PC-9 (cell line): Measurements from ENCODE around the gene RILP. TPM values are rescaled to one million over a fixed set of nuclear protein-coding genes. Genes with fewer than 3 reads are reported as not detected.

Experiments used
- BruUV-seq: library from RNA; stranded (reverse); fragments of 400-500 nt; replicated peaks from 2 replicates; lab custom pipeline; 2021; lab: Mats Ljungman, UMichigan
- CTCF ChIA-PET: fragments of 300-600 bp; sonication (Branson Sonifier 250); formaldehyde crosslinking; loops from one replicate; lab custom pipeline; 2022; ENCODE audit warnings: antibody characterized with exemption; lab: Charles Lee
- POLR2A ChIA-PET: fragments of 300-600 bp; sonication (Branson Sonifier 250); formaldehyde crosslinking; loops from one replicate; lab custom pipeline; 2022; ENCODE audit warnings: antibody characterized with exemption; ENCODE audit not compliant: unreplicated experiment; lab: Charles Lee
- DNase-seq, 2 experiments: peaks; one replicate each; pipeline versions ENCODE4 v3.0.0 to v3.0.0-alpha.2; 2015 to 2022; ENCODE audit warnings: mixed read lengths in 1 of 2
- H2AFZ ChIP-seq: fragments of 200-600 bp; sonication (generic); 2 replicates; pipeline ENCODE4 v1.8.1; 2017; ENCODE audit warnings: antibody characterized with exemption
- H3F3A ChIP-seq: fragments of 200-600 bp; sonication (generic); 2 replicates; pipeline ENCODE4 v1.8.1; 2017; ENCODE audit warnings: antibody characterized with exemption, mild to moderate bottlenecking, low read depth; ENCODE audit not compliant: insufficient read depth
- H3K27ac ChIP-seq: fragments of 200-600 bp; sonication (generic); 2 replicates; pipeline ENCODE4 v1.6.1; 2016; ENCODE audit warnings: mixed run types
- H3K27me3 ChIP-seq: fragments of 200-600 bp; sonication (generic); 2 replicates; pipeline ENCODE4 v1.6.1; 2016; ENCODE audit warnings: low read depth, mixed run types; ENCODE audit not compliant: insufficient read depth
- H3K36me3 ChIP-seq: fragments of 200-600 bp; sonication (generic); 2 replicates; pipeline ENCODE4 v1.6.1; 2016; ENCODE audit warnings: low read depth, mixed run types
- H3K4me1 ChIP-seq: fragments of 200-600 bp; sonication (generic); replicated peaks from 2 replicates; pipeline ENCODE4 v1.6.1; 2016; ENCODE audit warnings: mixed run types; ENCODE audit not compliant: insufficient read depth
- H3K4me2 ChIP-seq: fragments of 200-600 bp; sonication (generic); 2 replicates; pipeline ENCODE4 v1.6.1; 2017; ENCODE audit warnings: mixed run types
- H3K4me3 ChIP-seq: fragments of 200-600 bp; sonication (generic); 2 replicates; pipeline ENCODE4 v1.6.1; 2016; ENCODE audit warnings: mixed run types
- H3K79me2 ChIP-seq: fragments of 200-600 bp; sonication (generic); 2 replicates; pipeline ENCODE4 v1.6.1; 2017; ENCODE audit warnings: low read depth, mixed run types
- H3K9me2 ChIP-seq: fragments of 200-600 bp; sonication (generic); 2 replicates; pipeline ENCODE4 v1.8.1; 2017; ENCODE audit warnings: mild to moderate bottlenecking; ENCODE audit not compliant: insufficient read depth
- H3K9me3 ChIP-seq: fragments of 200-600 bp; sonication (generic); 2 replicates; pipeline ENCODE4 v1.8.1; 2016; ENCODE audit warnings: low read depth; ENCODE audit not compliant: insufficient read depth
- H4K20me1 ChIP-seq: fragments of 200-600 bp; sonication (generic); 2 replicates; pipeline ENCODE4 v1.8.1; 2017; ENCODE audit not compliant: insufficient read depth
- EZH2 ChIP-seq: fragments of 200-600 bp; sonication (generic); IDR thresholded peaks from 2 replicates; pipeline ENCODE4 v1.8.0; 2017; ENCODE audit warnings: antibody characterized with exemption, low read depth
- intact Hi-C: fragments of 100-400 bp; cut with micrococcal nuclease; formaldehyde crosslinking; loops from one replicate; pipeline ENCODE4 v1.10.0; 2022; ENCODE audit not compliant: unreplicated experiment
- total RNA-seq: library from RNA; stranded (reverse); gene quantifications from 2 replicates; pipeline ENCODE4 v1.2.3, GENCODE V29; 2021
- TF ChIP-seq, protein P1 (sequence below): fragments of 200-600 bp; sonication (generic); conservative IDR thresholded peaks from 2 replicates; pipeline ENCODE4 v1.6.1; 2017; ENCODE audit warnings: mixed run types, antibody characterized with exemption, mild to moderate bottlenecking, moderate library complexity

The RILP gene
- total RNA-seq, 1 experiment from 2014 or later = 9.6 TPM

DNA sequence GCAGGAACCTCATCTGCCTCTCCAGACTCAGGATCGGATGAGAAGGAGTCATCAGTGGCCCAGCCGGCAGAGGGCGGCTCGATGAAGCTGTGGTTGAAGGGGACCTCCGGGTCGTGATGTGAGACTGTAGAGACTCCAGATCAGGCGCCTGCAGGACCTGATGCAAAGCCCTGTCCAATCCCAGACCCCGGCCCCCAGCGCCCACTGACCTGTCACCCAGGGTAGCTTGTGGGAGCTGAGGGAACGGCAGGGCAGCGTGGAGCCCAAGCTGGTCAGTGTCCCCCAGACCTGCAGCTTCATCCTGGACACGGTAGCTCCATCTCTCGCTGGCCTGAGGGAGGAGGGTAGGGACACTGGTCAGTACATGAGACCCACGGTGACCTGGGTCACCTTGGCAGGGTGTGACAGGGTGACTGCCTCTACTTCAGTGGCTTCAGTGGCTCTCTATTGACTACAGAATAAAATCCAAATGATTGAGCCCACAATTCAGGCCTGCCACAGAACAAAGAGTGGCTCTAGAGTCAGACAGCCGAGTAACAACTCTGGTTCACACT, 12.9 kb downstream of the RILP start:
- TF ChIP-seq EZH2 = no peak
- TF ChIP-seq, protein P1, sequence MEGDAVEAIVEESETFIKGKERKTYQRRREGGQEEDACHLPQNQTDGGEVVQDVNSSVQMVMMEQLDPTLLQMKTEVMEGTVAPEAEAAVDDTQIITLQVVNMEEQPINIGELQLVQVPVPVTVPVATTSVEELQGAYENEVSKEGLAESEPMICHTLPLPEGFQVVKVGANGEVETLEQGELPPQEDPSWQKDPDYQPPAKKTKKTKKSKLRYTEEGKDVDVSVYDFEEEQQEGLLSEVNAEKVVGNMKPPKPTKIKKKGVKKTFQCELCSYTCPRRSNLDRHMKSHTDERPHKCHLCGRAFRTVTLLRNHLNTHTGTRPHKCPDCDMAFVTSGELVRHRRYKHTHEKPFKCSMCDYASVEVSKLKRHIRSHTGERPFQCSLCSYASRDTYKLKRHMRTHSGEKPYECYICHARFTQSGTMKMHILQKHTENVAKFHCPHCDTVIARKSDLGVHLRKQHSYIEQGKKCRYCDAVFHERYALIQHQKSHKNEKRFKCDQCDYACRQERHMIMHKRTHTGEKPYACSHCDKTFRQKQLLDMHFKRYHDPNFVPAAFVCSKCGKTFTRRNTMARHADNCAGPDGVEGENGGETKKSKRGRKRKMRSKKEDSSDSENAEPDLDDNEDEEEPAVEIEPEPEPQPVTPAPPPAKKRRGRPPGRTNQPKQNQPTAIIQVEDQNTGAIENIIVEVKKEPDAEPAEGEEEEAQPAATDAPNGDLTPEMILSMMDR = no peak
- no peaks in the 10 kb centered on the region for H3K9me3 ChIP-seq
- no TSS peak for BruUV-seq
- H3K4me2 ChIP-seq = no peak overlapping the region
- no peak overlapping the region for H3K4me3 ChIP-seq
- H2AFZ ChIP-seq = no peak overlapping the region
- H3K4me1 ChIP-seq = peaks cover 7% of the 10 kb centered on the region
- no peak for DNase-seq
- intact Hi-C loops = no loop called here
- peaks cover 2% of the 10 kb centered on the region; the same call in 1 of the 2 replicates for H3F3A ChIP-seq
- no peaks in the 10 kb centered on the region for H4K20me1 ChIP-seq
- ChIA-PET POLR2A (interaction anchor here (0.6 to 0.7 kb wide), 3 partner anchors 74 to 94 kb away, joined by 4 to 7 read pairs (median 4); partner anchors contain the start of gene PITPNA), CTCF (no interaction called here)
- H3K79me2 ChIP-seq = no peaks in the 10 kb centered on the region
- H3K27ac ChIP-seq = no peak overlapping the region
- H3K36me3 ChIP-seq = no peaks in the 10 kb centered on the region
- H3K27me3 ChIP-seq = no peaks in the 10 kb centered on the region
- no peaks in the 10 kb centered on the region for H3K9me2 ChIP-seq

DNA sequence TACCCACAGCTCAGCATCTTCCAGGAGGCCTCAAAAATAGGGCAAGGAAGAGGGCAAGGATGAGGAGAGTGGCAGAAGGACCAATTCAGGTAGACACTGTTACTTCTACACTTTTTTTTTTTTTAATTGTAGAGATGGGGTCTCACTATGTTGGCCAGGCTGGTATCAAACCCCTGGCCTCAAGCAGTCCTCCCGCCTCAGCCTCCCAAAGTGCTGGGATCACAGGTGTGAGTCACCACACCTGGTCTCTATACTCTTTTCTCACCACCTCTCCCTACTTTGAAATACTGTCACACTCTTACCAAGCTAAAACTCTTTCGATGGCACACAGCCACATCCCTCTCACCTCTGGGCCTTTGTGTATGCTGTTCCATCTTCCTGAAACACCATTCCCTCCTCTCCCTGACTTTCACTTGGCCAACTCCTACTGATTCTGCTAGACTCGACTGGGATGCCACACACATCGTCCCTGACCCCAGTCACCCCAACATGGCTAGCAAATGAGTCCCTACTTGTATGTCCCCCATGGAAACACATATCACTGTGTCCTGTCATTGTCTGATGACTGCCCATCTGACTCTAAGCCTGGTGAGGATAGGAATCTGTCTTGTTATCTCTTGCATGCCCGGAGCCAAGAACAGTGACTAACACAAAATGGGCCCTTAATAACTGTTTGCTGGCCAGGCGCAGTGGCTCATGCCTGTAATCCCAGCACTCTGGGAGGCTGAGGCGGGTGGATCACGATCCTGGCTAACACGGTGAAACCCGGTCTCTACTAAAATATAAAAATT, 13.8 kb downstream of the RILP start:
- ChIA-PET CTCF (no interaction called here), POLR2A (no interaction called here)
- no peaks in the 10 kb centered on the region for H3K27me3 ChIP-seq
- peaks cover 7% of the 10 kb centered on the region for H3K4me1 ChIP-seq
- no peak overlapping the region for H3K4me3 ChIP-seq
- TF ChIP-seq EZH2 = no peak
- TF ChIP-seq, protein P1 = no peak
- no peaks in the 10 kb centered on the region for H3K79me2 ChIP-seq
- no peaks in the 10 kb centered on the region for H4K20me1 ChIP-seq
- peaks cover 10% of the 10 kb centered on the region for H3F3A ChIP-seq
- H3K4me2 ChIP-seq = no peak overlapping the region
- no peaks in the 10 kb centered on the region for H3K9me3 ChIP-seq
- no peaks in the 10 kb centered on the region for H3K9me2 ChIP-seq
- intact Hi-C loops = no loop called here
- no peak overlapping the region for H2AFZ ChIP-seq
- H3K36me3 ChIP-seq = no peaks in the 10 kb centered on the region
- no peak for DNase-seq
- H3K27ac ChIP-seq = no peak overlapping the region
- no TSS peak for BruUV-seq

DNA sequence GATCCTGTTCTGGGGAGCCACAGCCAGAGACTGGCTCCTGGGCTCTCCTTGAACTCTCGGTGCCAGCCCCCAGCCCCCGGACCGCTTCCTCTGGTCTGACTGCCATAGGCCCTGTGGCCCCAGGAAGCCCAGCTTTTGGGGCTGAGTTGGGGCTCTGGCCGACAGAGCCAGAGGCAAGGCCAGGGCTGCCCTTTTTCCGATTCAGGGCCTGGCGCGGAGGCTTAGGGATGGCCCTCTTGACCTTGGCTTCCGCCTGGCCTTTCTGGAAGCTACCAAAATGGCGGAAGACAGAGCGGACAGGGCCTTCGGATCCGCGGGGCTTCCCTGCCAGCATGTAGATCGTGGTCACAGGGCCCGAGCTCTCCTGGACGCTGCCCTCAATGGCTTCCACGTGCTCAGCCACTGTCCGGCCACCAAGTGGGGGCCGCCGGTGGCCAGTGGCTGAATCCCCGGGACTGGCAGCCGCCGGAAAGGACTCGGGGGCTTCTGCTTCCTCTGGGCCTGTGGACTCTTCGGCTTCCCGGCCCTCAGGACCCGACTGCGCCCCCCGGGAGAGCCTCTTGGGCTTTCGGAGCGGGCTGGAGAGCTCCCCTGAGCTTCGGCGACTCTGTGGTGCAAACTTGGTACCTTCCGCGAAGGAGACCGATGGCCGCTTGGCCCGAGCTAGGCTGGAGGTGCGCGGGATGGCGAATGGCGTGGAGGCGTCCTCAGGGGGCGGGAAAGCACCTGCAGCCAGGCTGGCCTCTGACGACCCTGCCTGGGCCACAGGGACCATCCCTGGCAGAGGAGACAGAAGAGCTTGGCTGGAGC, 14.6 kb downstream of the RILP start:
- Histone ChIP-seq H3K79me2 (no peaks in the 10 kb centered on the region), H4K20me1 (no peaks in the 10 kb centered on the region), H3K4me1 (peaks cover 8% of the 10 kb centered on the region), H3K4me3 (no peak overlapping the region), H3K9me2 (no peaks in the 10 kb centered on the region), H3K9me3 (no peaks in the 10 kb centered on the region), H3K36me3 (no peaks in the 10 kb centered on the region), H3K27me3 (no peaks in the 10 kb centered on the region), H3F3A (peaks cover 19% of the 10 kb centered on the region), H2AFZ (no peak overlapping the region), H3K27ac (no peak overlapping the region), H3K4me2 (no peak overlapping the region)
- DNase-seq = no peak
- ChIA-PET POLR2A (no interaction called here), CTCF (no interaction called here)
- TF ChIP-seq, protein P1 = no peak
- TF ChIP-seq EZH2 = no peak
- intact Hi-C loops = no loop called here
- BruUV-seq = no TSS peak
